Neural cell (in vitro differentiated cells): ENCODE data around the gene PRSS50. TPM values are rescaled to one million over a fixed set of nuclear protein-coding genes. Genes with fewer than 3 reads are reported as not detected.

Experiments
- H2AFZ ChIP-seq: fragments of 200-600, 300-800 bp; sonication (generic), shearing (Covaris generic); 2 replicates; pipeline ENCODE4 v1.6.0; 2014; ENCODE audit warnings: low read depth, mild to moderate bottlenecking, antibody characterized with exemption, low read length, moderate library complexity
- H3F3A ChIP-seq: fragments of 200-600 bp; shearing (Covaris generic); 2 replicates; pipeline ENCODE4 v1.6.1; 2016; ENCODE audit warnings: mild to moderate bottlenecking, moderate library complexity, mixed read lengths, antibody characterized with exemption, low read length; ENCODE audit not compliant: insufficient read depth, poor library complexity, severe bottlenecking
- H3K27ac ChIP-seq: fragments of 200-600, 300-800 bp; sonication (generic), shearing (Covaris generic); 2 replicates; pipeline ENCODE4 v1.5.1; 2014; ENCODE audit warnings: mild to moderate bottlenecking, low read length, moderate library complexity
- H3K27me3 ChIP-seq: fragments of 300-800, 200-600 bp; sonication (generic), shearing (Covaris generic); 2 replicates; pipeline ENCODE4 v1.6.0; 2014; ENCODE audit warnings: mild to moderate bottlenecking, low read depth, low read length, moderate library complexity; ENCODE audit not compliant: insufficient read depth
- H3K36me3 ChIP-seq: fragments of 300-800, 200-600 bp; sonication (generic), shearing (Covaris generic); 2 replicates; pipeline ENCODE4 v1.5.1; 2014; ENCODE audit warnings: mild to moderate bottlenecking, antibody characterized with exemption, low read length, moderate library complexity; ENCODE audit not compliant: insufficient read depth
- H3K4me2 ChIP-seq: fragments of 300-800, 200-600 bp; sonication (generic), shearing (Covaris generic); 2 replicates; pipeline ENCODE4 v1.6.0; 2014; ENCODE audit warnings: mild to moderate bottlenecking, low read length
- H3K4me3 ChIP-seq: fragments of 300-800, 200-600 bp; sonication (generic), shearing (Covaris generic); 2 replicates; pipeline ENCODE4 v1.5.1; 2014; ENCODE audit warnings: mild to moderate bottlenecking, low read length, moderate library complexity
- H3K79me2 ChIP-seq: fragments of 200-600 bp; shearing (Covaris generic); replicated peaks from 2 replicates; pipeline ENCODE4 v1.6.0; 2014; ENCODE audit warnings: mild to moderate bottlenecking, low read length, moderate library complexity; ENCODE audit not compliant: insufficient read depth
- H3K9ac ChIP-seq: fragments of 300-800, 200-600 bp; sonication (generic), shearing (Covaris generic); 2 replicates; pipeline ENCODE4 v1.6.1; 2016; ENCODE audit warnings: mild to moderate bottlenecking, low read length, mixed read lengths
- H3K9me2 ChIP-seq: fragments of 200-600 bp; shearing (Covaris generic); 2 replicates; pipeline ENCODE4 v1.6.1; 2016; ENCODE audit warnings: mild to moderate bottlenecking, low read length, mixed read lengths; ENCODE audit not compliant: insufficient read depth
- H3K9me3 ChIP-seq: fragments of 200-600, 300-800 bp; sonication (generic), shearing (Covaris generic); 2 replicates; pipeline ENCODE4 v1.6.1; 2016; ENCODE audit warnings: mild to moderate bottlenecking, mixed run types, low read length, moderate library complexity, mixed read lengths
- H4K20me1 ChIP-seq: fragments of 200-600 bp; shearing (Covaris generic); 2 replicates; pipeline ENCODE4 v1.6.1; 2016; ENCODE audit warnings: mild to moderate bottlenecking, mixed run types; ENCODE audit not compliant: insufficient read depth
- CTCF ChIP-seq: fragments of 450-650 bp; IDR thresholded peaks from 2 replicates; pipeline ENCODE4 v1.5.1; 2014; ENCODE audit warnings: antibody characterized with exemption, mild to moderate bottlenecking, moderate library complexity; ENCODE audit not compliant: poor library complexity, severe bottlenecking
- EP300 ChIP-seq: fragments of 450-650 bp; conservative IDR thresholded peaks from 2 replicates; pipeline ENCODE4 v1.6.1; 2014; ENCODE audit warnings: antibody characterized with exemption, mild to moderate bottlenecking, moderate library complexity; ENCODE audit not compliant: poor library complexity, severe bottlenecking
- EZH2 ChIP-seq: fragments of 200-600, 300-800 bp; shearing (Covaris generic), sonication (generic); IDR thresholded peaks from 2 replicates; pipeline ENCODE4 v1.6.1; 2014; ENCODE audit warnings: antibody characterized with exemption, low read length, borderline replicate concordance, mild to moderate bottlenecking; ENCODE audit not compliant: insufficient read depth, poor library complexity, severe bottlenecking
- MXI1 ChIP-seq: fragments of 450-650 bp; conservative IDR thresholded peaks from 2 replicates; pipeline ENCODE4 v1.6.1; 2014; ENCODE audit warnings: antibody characterized with exemption, mild to moderate bottlenecking; ENCODE audit not compliant: poor library complexity, severe bottlenecking
- POLR2AphosphoS5 ChIP-seq: IDR thresholded peaks from 2 replicates; pipeline ENCODE4 v1.6.1; 2012
- RAD21 ChIP-seq: fragments of 450-650 bp; conservative IDR thresholded peaks from 2 replicates; pipeline ENCODE4 v1.6.1; 2014; ENCODE audit warnings: antibody characterized with exemption, mild to moderate bottlenecking, moderate library complexity
- REST ChIP-seq: IDR thresholded peaks from 2 replicates; pipeline ENCODE4 v1.6.1; 2012; ENCODE audit warnings: borderline replicate concordance
- SMC3 ChIP-seq: fragments of 450-650 bp; conservative IDR thresholded peaks from 2 replicates; pipeline ENCODE4 v1.6.1; 2014; ENCODE audit warnings: antibody characterized with exemption, mild to moderate bottlenecking, moderate library complexity; ENCODE audit not compliant: poor library complexity
- TAF1 ChIP-seq: IDR thresholded peaks from 2 replicates; pipeline ENCODE4 v1.6.1; 2012; ENCODE audit warnings: low read depth
- polyA plus RNA-seq: library from polyadenylated mRNA; depleted of rRNA; stranded (reverse); fragments of >200 nt; gene quantifications from 2 replicates; pipeline ENCODE4 v1.2.3, GENCODE V29; 2014

The PRSS50 gene
- polyA plus RNA-seq, 1 donor from 2014 or later = not detected

GRCh38 chr3:46684891-46685290 lies 32.8 kb downstream of the PRSS50 start:
- Histone ChIP-seq H3K4me2 (no peak overlapping the region), H3K27ac (no peak overlapping the region), H2AFZ (no peak overlapping the region), H3K79me2 (no peaks in the 10 kb centered on the region), H3K27me3 (no peaks in the 10 kb centered on the region), H4K20me1 (no peaks in the 10 kb centered on the region), H3F3A (no peaks in the 10 kb centered on the region), H3K9ac (no peak overlapping the region), H3K4me3 (no peak overlapping the region), H3K9me2 (no peaks in the 10 kb centered on the region), H3K9me3 (no peaks in the 10 kb centered on the region), H3K36me3 (no peaks in the 10 kb centered on the region)
- TF ChIP-seq CTCF (no peak), REST (no peak), POLR2AphosphoS5 (no peak), EZH2 (no peak), MXI1 (no peak), TAF1 (no peak), EP300 (no peak), RAD21 (no peak), SMC3 (no peak)

- H3K27ac ChIP-seq = no peak overlapping the region
- H3F3A ChIP-seq = no peaks in the 10 kb centered on the region
- H2AFZ ChIP-seq = no peak overlapping the region
- no peak overlapping the region for H3K4me3 ChIP-seq
- H4K20me1 ChIP-seq = no peaks in the 10 kb centered on the region
- H3K9me3 ChIP-seq = no peaks in the 10 kb centered on the region
- TF ChIP-seq POLR2AphosphoS5 = no peak
- no peak for TF ChIP-seq SMC3
- TF ChIP-seq TAF1 = no peak
- no peak for TF ChIP-seq CTCF
- no peak for TF ChIP-seq EP300
- no peak for TF ChIP-seq EZH2
- no peak for TF ChIP-seq MXI1
- TF ChIP-seq RAD21 = no peak
- no peak for TF ChIP-seq REST
- no peak overlapping the region for H3K9ac ChIP-seq
- H3K79me2 ChIP-seq = no peaks in the 10 kb centered on the region
- H3K36me3 ChIP-seq = no peaks in the 10 kb centered on the region
- H3K27me3 ChIP-seq = no peaks in the 10 kb centered on the region
- H3K9me2 ChIP-seq = no peaks in the 10 kb centered on the region
- H3K4me2 ChIP-seq = no peak overlapping the region
Measured at GRCh38 chr3:46682974-46683373, 34.7 kb downstream of the PRSS50 start.
